Transverse colon (tissue), 4 donors: Measurements from ENCODE around the gene UAP1L1. TPM values are rescaled to one million over a fixed set of nuclear protein-coding genes. Genes with fewer than 3 reads are reported as not detected.

ENCODE experiments used
- DNase-seq: peaks from one replicate; pipeline ENCODE4 v3.0.0-alpha.2; 2019
- H3K27ac ChIP-seq, 4 donors: fragments of 200-600 bp; sonication (generic); 2 replicates each; pipeline ENCODE4 v1.5.1; 2016 to 2018; ENCODE audit warnings: inconsistent platforms in 4 of 4
- H3K27me3 ChIP-seq: fragments of 200-600 bp; sonication (generic); 2 replicates; pipeline ENCODE4 v1.5.1; 2017; ENCODE audit warnings: inconsistent platforms
- H3K36me3 ChIP-seq, 4 donors: fragments of 200-600 bp; sonication (generic); 2 replicates each; pipeline ENCODE4 v1.5.1; 2017 to 2019; ENCODE audit warnings: inconsistent platforms in 4 of 4
- H3K4me1 ChIP-seq, 4 donors: fragments of 200-600 bp; sonication (generic); 2 replicates each; pipeline ENCODE4 v1.5.1; 2017 to 2020; ENCODE audit warnings: inconsistent platforms in 4 of 4
- H3K4me3 ChIP-seq, 4 donors: fragments of 200-600 bp; sonication (generic); 1 replicate in 1 of 4; 2 replicates in 3 of 4; pipeline versions ENCODE4 v1.5.1 to v1.6.1; 2017 to 2019; ENCODE audit warnings: inconsistent platforms in 4 of 4
- H3K9me3 ChIP-seq, 2 donors: fragments of 200-600 bp; sonication (generic); 2 replicates each; pipeline ENCODE4 v1.5.1; 2017 to 2019; ENCODE audit warnings: inconsistent platforms in 2 of 2
- CTCF ChIP-seq, 5 experiments: fragments of 200-600 bp in 3 of 5; fragments of 450-650 bp in 2 of 5; sonication (generic) in 3 of 5; IDR thresholded peaks; 1 replicate in 2 of 5; 2 replicates in 3 of 5; pipeline ENCODE4 v1.5.1; 2016 to 2017; ENCODE audit warnings: antibody characterized with exemption in 5 of 5, inconsistent platforms in 3 of 5, mild to moderate bottlenecking in 2 of 5, moderate library complexity in 1 of 5
- EP300 ChIP-seq: sonication (generic); formaldehyde crosslinking; IDR thresholded peaks from one replicate; pipeline ENCODE4 v1.6.1; 2017; ENCODE audit warnings: antibody characterized with exemption, low read depth
- POLR2A ChIP-seq: fragments of 450-650 bp; IDR thresholded peaks from one replicate; pipeline ENCODE4 v1.6.1; 2016; ENCODE audit warnings: antibody characterized with exemption, mild to moderate bottlenecking, moderate library complexity
- POLR2AphosphoS5 ChIP-seq, 3 donors: sonication (generic); formaldehyde crosslinking; IDR thresholded peaks; one replicate each; pipeline ENCODE4 v1.6.1; 2016; ENCODE audit warnings: antibody characterized with exemption in 3 of 3
- WGBS, 2 donors: methylation state at CpG; one replicate each; pipeline ENCODE4 v1.1.5; 2018; ENCODE audit warnings: low coverage in 1 of 2; 5-methylcytosine and 5-hydroxymethylcytosine counted together
- in situ Hi-C, 4 donors: fragments of 200-750 bp; cut with MboI; loops; one replicate each; pipeline versions ENCODE4 v1.15.0 to v1.15.1; 2017; ENCODE audit warnings: low sequenced_read_pairs in 3 of 4, low pct_ligation_motif_present in 1 of 4, low pct_unique_long_range_greater_than_20kb in 1 of 4
- intact Hi-C: fragments of 100-400 bp; cut with DNase I; formaldehyde crosslinking; loops from one replicate; pipeline ENCODE4 v1.15.1; 2023; ENCODE audit warnings: low total_unique reads
- total RNA-seq, 4 donors: library from RNA; depleted of rRNA; stranded (reverse); fragments of >200 nt; gene quantifications; one replicate each; pipeline ENCODE4 v1.1.0, GENCODE V29; 2016

Gene UAP1L1
- total RNA-seq, 4 donors from 2014 or later: 6.4 to 28.8 (median 11.7) TPM

- peak overlapping the region in 1 of 4 donors; percentile 58 for H3K27ac ChIP-seq
- no peak overlapping the region for H3K4me3 ChIP-seq
- in situ Hi-C loops: no loop called here
- no peak for TF ChIP-seq POLR2AphosphoS5 (IDR thresholded peaks at IDR 0.05)
- TF ChIP-seq CTCF (IDR thresholded peaks at IDR 0.05): no peak
- TF ChIP-seq POLR2A: no peak
- 75 to 100% methylated on average over 1 to 9 of the region's 9 CpGs for WGBS, 2 donors
- no peaks in the 10 kb centered on the region for H3K27me3 ChIP-seq
- DNase-seq: no peak
- no peaks in the 10 kb centered on the region for H3K9me3 ChIP-seq
- H3K4me1 ChIP-seq: peaks cover 13 to 34% (median 23%) of the 10 kb centered on the region in 4 donors
- no peaks in the 10 kb centered on the region for H3K36me3 ChIP-seq
- intact Hi-C loops: no loop called here
Measured at GRCh38 chr9:137084526-137084925, 7.2 kb downstream of the UAP1L1 start.

- intact Hi-C loops: no loop called here
- H3K27me3 ChIP-seq: no peaks in the 10 kb centered on the region
- H3K27ac ChIP-seq: peak overlapping the region; percentile 94 to 99 (median 94)
- no peaks in the 10 kb centered on the region for H3K36me3 ChIP-seq
- WGBS, 2 donors: 0% methylated on average over 45 of the region's 58 CpGs; no CpG with 5 or more reads in 1 of the 2 donors
- TF ChIP-seq POLR2AphosphoS5 (IDR thresholded peaks at IDR 0.05) (no peak), POLR2A (no peak), EP300 (no peak), CTCF (IDR thresholded peaks at IDR 0.05) (no peak)
- H3K4me3 ChIP-seq: peak overlapping the region; percentile 45 to 88 (median 64)
- no peaks in the 10 kb centered on the region for H3K9me3 ChIP-seq
- peaks cover 13 to 33% (median 22%) of the 10 kb centered on the region in 4 donors for H3K4me1 ChIP-seq
- in situ Hi-C loops: no loop called here
- peak; percentile 54 for DNase-seq
Measured at GRCh38 chr9:137085920-137086530, 8.7 kb downstream of the UAP1L1 start.

GRCh38 chr9:137086531-137087408 is 9.5 kb downstream of the UAP1L1 start, which contains the start of gene MAN1B1:
MAN1B1 (plus strand) TSS chr9:137086985; CDS start chr9:137087000, 15 bp downstream.
- H3K4me1 ChIP-seq: peaks cover 13 to 33% (median 22%) of the 10 kb centered on the region in 4 donors
- in situ Hi-C loops: no loop called here
- H3K27me3 ChIP-seq: no peaks in the 10 kb centered on the region
- peak within 1 kb of the TSS; percentile 94 to 99 (median 94) for H3K27ac ChIP-seq
- no peaks in the 10 kb centered on the region for H3K36me3 ChIP-seq
- peak; percentile 100 for DNase-seq
- TF ChIP-seq CTCF (IDR thresholded peaks at IDR 0.05) (peak in 1 of 5 experiments; percentile 16), POLR2AphosphoS5 (IDR thresholded peaks at IDR 0.05) (peak; percentile 84 to 91 (median 86)), EP300 (no peak), POLR2A (peak; percentile 91)
- WGBS, 2 donors: 0% methylated on average over 70 of the region's 101 CpGs; no CpG with 5 or more reads in 1 of the 2 donors
- H3K9me3 ChIP-seq: no peaks in the 10 kb centered on the region
- intact Hi-C loops: no loop called here
- H3K4me3 ChIP-seq: peak within 1 kb of the TSS; percentile 49 to 88 (median 76)

- intact Hi-C loops: no loop called here
- Histone ChIP-seq H3K27ac (peak overlapping the region; percentile 94 to 99 (median 94)), H3K27me3 (no peaks in the 10 kb centered on the region), H3K4me1 (peaks cover 13 to 33% (median 22%) of the 10 kb centered on the region in 4 donors), H3K9me3 (no peaks in the 10 kb centered on the region), H3K4me3 (peak overlapping the region; percentile 49 to 88 (median 76)), H3K36me3 (no peaks in the 10 kb centered on the region)
- TF ChIP-seq CTCF (IDR thresholded peaks at IDR 0.05): no peak
- 0 to 26% methylated on average over 1 to 12 of the region's 22 CpGs for WGBS, 2 donors
- in situ Hi-C loops: no loop called here
- DNase-seq: no peak
Measured at GRCh38 chr9:137087409-137087925, 10.2 kb downstream of the UAP1L1 start.
